GM23338 (cell line): ENCODE measurements around the gene PGLYRP2.

ENCODE experiments used
- CREB1 ChIP-seq: fragments of 250-450 bp; sonication (Bioruptor Pico); IDR thresholded peaks from 2 replicates; pipeline ENCODE4 v1.5.0; 2020; ENCODE audit warnings: low read depth, mild to moderate bottlenecking, moderate library complexity
- CTCF ChIP-seq, 2 experiments: fragments of 200-600 bp in 1 of 2; sonication (generic) in 1 of 2; conservative IDR thresholded peaks; 2 replicates each; pipeline versions ENCODE4 v1.5.1 to v1.6.1; 2016 to 2017; ENCODE audit warnings: antibody characterized with exemption in 2 of 2, low read depth in 2 of 2, mild to moderate bottlenecking in 2 of 2, moderate library complexity in 1 of 2
- EZH2 ChIP-seq: fragments of 200-600 bp; sonication (generic); IDR thresholded peaks from one replicate; pipeline ENCODE4 v1.8.0; 2017; ENCODE audit warnings: antibody characterized with exemption, mild to moderate bottlenecking, low read depth; ENCODE audit not compliant: unreplicated experiment
- JUNB ChIP-seq: IDR thresholded peaks from one replicate; pipeline ENCODE4 v1.6.1; 2016; ENCODE audit warnings: antibody characterized with exemption; ENCODE audit not compliant: unreplicated experiment

GRCh38 chr19:15457701-15458484 lies 21.4 kb downstream of the PGLYRP2 start:
- no peak for TF ChIP-seq CREB1 (CRISPR knock-in tag)
- TF ChIP-seq CTCF (conservative IDR thresholded peaks at IDR 0.05; ENCODE audit: low read depth in 2 of 2) = no peak
- TF ChIP-seq EZH2 = peak; percentile 80
- TF ChIP-seq JUNB = no peak
